ENCODE data around the gene ABAT. TPM values are rescaled to one million over a fixed set of nuclear protein-coding genes. Genes with fewer than 3 reads are reported as not detected.

Gene ABAT
- total RNA-seq, 1 donor from 2014 or later: 21.4 TPM

DNA sequence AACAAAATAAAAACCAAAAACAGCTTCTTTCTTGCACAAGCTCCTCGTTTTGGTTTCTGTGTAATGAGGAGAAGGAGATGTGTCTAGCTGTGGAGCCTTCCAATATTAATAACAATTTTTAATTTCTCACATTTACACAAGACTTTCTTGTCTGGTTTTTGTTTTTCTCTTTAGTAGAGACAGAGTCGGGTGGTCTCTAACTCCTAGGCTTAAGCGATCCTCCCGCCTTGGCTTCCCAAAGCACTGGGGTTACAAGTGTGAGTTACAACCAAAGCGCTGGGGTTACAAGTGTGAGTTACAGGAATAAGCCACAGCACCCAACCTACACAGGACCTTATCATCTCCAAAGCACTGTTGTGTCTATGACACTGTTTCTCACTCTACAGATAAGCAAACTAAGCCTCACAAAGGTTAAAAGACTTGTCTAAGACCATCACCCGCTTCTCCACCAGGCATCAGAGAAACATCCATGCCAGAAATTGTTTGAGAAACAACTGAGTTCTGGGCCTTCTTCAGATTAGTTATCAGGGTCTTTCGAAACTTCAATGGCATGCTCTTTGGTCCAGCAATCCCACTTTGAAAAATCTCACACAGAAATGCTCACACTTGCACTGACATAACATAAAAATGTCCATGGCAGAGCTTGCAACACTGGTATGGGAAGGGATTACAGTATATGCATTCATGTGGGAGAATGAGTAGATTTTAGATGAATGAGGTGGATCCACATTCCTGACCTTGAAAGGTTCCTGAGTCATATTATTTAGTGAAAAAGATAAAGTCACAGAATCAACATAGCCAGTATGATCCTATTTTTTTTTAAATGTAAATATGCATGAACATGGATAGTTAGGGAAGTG lies 3.9 kb downstream of the ABAT start:
- TF ChIP-seq, protein P1, sequence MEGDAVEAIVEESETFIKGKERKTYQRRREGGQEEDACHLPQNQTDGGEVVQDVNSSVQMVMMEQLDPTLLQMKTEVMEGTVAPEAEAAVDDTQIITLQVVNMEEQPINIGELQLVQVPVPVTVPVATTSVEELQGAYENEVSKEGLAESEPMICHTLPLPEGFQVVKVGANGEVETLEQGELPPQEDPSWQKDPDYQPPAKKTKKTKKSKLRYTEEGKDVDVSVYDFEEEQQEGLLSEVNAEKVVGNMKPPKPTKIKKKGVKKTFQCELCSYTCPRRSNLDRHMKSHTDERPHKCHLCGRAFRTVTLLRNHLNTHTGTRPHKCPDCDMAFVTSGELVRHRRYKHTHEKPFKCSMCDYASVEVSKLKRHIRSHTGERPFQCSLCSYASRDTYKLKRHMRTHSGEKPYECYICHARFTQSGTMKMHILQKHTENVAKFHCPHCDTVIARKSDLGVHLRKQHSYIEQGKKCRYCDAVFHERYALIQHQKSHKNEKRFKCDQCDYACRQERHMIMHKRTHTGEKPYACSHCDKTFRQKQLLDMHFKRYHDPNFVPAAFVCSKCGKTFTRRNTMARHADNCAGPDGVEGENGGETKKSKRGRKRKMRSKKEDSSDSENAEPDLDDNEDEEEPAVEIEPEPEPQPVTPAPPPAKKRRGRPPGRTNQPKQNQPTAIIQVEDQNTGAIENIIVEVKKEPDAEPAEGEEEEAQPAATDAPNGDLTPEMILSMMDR (IDR thresholded peaks at IDR 0.05; ENCODE audit: unreplicated experiment): no peak
- Mint-ChIP-seq H3K36me3 (peaks cover 3% of the 10 kb centered on the region), H3K9me3 (peaks cover 5% of the 10 kb centered on the region), H3K4me3 (no peak overlapping the region), H3K27ac (peak overlapping the region; percentile 41), H3K4me1 (peaks cover 48% of the 10 kb centered on the region), H3K27me3 (ENCODE audit: low read depth) (no peaks in the 10 kb centered on the region)
- DNase-seq (ENCODE audit: low spot score in 2 of 2, unreplicated experiment in 2 of 2): no peak

DNA sequence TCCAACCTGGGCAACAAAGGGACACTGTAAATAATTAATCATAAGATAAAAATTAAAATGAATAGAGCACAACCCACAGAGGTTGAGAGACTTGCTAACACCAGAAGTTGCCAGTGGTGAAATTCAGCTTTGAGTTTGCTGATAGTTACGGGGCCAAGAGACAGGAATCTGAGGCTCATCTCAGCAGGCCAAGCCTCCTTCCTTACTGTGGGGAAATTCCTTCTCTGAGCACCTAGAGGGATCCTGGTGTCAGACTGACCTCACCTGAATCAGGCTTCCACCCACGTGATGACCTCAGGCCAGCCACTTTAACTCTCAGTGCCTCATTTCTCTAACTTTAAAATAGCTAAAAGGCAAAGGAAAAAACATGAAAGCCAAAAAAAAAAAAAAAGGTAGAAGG lies 4.7 kb downstream of the ABAT start:
- Mint-ChIP-seq H3K36me3 (peaks cover 3% of the 10 kb centered on the region), H3K4me1 (peaks cover 48% of the 10 kb centered on the region), H3K4me3 (no peak overlapping the region), H3K27ac (peak overlapping the region; percentile 41), H3K27me3 (ENCODE audit: low read depth) (no peaks in the 10 kb centered on the region), H3K9me3 (peaks cover 5% of the 10 kb centered on the region)
- DNase-seq (ENCODE audit: low spot score in 2 of 2, unreplicated experiment in 2 of 2): no peak
- TF ChIP-seq, protein P1 (IDR thresholded peaks at IDR 0.05; ENCODE audit: unreplicated experiment): no peak

DNA sequence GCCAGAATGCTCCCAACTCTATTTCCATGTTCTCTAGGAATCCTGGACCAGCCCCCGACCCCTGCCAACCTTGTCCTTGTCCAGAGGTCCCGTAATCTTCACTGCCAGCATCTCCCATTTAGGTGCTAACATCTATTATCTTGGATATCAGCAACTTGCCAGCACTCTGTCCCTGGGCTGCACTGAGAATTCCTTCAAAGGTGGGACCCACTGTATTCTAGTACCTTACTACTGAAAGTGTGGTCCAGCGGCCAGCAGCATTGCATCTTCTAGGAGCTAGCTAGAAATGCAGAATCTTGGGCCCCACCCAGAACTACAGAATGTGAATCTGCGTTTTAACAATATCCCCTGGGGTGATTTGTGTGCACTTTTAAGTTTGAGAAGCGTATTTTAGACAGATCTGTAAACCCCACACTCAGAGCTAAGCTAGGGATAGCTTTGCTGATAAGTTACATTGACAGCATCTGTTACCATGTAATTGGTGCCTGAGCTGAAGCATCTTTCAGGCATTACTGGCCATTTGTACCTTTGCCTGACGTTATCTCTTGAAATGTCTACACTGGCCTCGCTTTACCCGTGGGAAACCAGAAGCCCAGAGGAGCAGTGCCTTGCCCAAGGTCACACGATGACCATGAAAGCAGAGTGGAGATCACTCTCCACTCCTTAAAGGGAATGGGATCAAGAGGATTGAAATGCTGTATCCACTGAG lies 8.3 kb downstream of the ABAT start:
- Mint-ChIP-seq H3K36me3 (peaks cover 7% of the 10 kb centered on the region), H3K9me3 (peaks cover 5% of the 10 kb centered on the region), H3K4me3 (no peak overlapping the region), H3K27me3 (ENCODE audit: low read depth) (no peaks in the 10 kb centered on the region), H3K27ac (no peak overlapping the region), H3K4me1 (peaks cover 18% of the 10 kb centered on the region)
- no peak for DNase-seq (ENCODE audit: low spot score in 2 of 2, unreplicated experiment in 2 of 2)
- TF ChIP-seq, protein P1 (IDR thresholded peaks at IDR 0.05; ENCODE audit: unreplicated experiment): no peak

DNA sequence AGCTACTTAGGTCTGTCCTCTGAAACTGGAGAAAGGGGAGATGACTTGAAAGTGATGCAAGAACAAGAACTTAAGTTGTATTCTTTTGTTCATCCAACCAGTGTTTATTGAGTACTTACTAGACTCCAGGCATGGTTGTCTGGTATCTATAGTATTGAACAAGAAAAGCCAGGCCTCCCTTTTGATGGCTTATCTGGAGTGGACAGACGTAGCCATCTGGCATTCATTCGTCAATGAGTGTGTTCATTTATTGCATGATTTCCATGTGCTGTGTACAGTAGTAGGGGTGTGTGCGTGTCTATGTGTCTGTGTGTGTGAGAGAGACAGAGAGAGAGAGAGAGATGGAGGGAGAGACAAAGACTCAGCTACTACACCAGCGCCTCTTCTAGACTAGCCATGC lies 9.2 kb downstream of the ABAT start:
- peaks cover 7% of the 10 kb centered on the region for H3K36me3 Mint-ChIP-seq
- TF ChIP-seq, protein P1 (IDR thresholded peaks at IDR 0.05; ENCODE audit: unreplicated experiment): no peak
- peaks cover 5% of the 10 kb centered on the region for H3K9me3 Mint-ChIP-seq
- no peak overlapping the region for H3K4me3 Mint-ChIP-seq
- peaks cover 10% of the 10 kb centered on the region for H3K4me1 Mint-ChIP-seq
- no peak overlapping the region for H3K27ac Mint-ChIP-seq
- no peak for DNase-seq (ENCODE audit: low spot score in 2 of 2, unreplicated experiment in 2 of 2)
- H3K27me3 Mint-ChIP-seq (ENCODE audit: low read depth): no peaks in the 10 kb centered on the region

DNA sequence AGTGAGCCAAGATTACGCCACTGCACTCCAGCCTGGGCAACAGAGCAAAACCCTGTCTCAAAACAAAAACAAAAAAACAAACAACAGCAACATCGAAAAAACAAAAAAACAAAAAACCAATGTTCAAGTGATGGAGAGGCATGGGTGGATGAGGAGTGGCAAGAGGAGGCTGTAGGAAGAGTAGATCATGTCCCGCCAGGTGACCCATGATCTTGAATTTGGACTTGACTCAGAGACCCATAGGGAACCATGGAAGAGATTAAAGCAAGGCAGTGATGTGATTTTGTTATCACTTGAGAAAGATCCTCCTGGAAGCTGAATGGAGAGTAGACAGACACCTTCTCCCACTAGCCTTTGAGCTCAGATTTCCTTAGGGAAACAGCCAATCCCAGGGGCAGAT lies 11.2 kb downstream of the ABAT start:
- peaks cover 12% of the 10 kb centered on the region for H3K9me3 Mint-ChIP-seq
- peaks cover 5% of the 10 kb centered on the region for H3K4me1 Mint-ChIP-seq
- TF ChIP-seq, protein P1 (IDR thresholded peaks at IDR 0.05; ENCODE audit: unreplicated experiment): no peak
- no peaks in the 10 kb centered on the region for H3K27me3 Mint-ChIP-seq (ENCODE audit: low read depth)
- DNase-seq (ENCODE audit: low spot score in 2 of 2, unreplicated experiment in 2 of 2): no peak
- peaks cover 19% of the 10 kb centered on the region for H3K36me3 Mint-ChIP-seq
- no peak overlapping the region for H3K27ac Mint-ChIP-seq
- H3K4me3 Mint-ChIP-seq: no peak overlapping the region
